Measurements from ENCODE around the gene PPP1R13L.
"Not testable (repeated sequence)": the region's sequence is repeated elsewhere in the genome, so short reads cannot be mapped to it uniquely, and the experiment has no call there.

Gene PPP1R13L, protein sequence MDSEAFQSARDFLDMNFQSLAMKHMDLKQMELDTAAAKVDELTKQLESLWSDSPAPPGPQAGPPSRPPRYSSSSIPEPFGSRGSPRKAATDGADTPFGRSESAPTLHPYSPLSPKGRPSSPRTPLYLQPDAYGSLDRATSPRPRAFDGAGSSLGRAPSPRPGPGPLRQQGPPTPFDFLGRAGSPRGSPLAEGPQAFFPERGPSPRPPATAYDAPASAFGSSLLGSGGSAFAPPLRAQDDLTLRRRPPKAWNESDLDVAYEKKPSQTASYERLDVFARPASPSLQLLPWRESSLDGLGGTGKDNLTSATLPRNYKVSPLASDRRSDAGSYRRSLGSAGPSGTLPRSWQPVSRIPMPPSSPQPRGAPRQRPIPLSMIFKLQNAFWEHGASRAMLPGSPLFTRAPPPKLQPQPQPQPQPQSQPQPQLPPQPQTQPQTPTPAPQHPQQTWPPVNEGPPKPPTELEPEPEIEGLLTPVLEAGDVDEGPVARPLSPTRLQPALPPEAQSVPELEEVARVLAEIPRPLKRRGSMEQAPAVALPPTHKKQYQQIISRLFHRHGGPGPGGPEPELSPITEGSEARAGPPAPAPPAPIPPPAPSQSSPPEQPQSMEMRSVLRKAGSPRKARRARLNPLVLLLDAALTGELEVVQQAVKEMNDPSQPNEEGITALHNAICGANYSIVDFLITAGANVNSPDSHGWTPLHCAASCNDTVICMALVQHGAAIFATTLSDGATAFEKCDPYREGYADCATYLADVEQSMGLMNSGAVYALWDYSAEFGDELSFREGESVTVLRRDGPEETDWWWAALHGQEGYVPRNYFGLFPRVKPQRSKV

DNA sequence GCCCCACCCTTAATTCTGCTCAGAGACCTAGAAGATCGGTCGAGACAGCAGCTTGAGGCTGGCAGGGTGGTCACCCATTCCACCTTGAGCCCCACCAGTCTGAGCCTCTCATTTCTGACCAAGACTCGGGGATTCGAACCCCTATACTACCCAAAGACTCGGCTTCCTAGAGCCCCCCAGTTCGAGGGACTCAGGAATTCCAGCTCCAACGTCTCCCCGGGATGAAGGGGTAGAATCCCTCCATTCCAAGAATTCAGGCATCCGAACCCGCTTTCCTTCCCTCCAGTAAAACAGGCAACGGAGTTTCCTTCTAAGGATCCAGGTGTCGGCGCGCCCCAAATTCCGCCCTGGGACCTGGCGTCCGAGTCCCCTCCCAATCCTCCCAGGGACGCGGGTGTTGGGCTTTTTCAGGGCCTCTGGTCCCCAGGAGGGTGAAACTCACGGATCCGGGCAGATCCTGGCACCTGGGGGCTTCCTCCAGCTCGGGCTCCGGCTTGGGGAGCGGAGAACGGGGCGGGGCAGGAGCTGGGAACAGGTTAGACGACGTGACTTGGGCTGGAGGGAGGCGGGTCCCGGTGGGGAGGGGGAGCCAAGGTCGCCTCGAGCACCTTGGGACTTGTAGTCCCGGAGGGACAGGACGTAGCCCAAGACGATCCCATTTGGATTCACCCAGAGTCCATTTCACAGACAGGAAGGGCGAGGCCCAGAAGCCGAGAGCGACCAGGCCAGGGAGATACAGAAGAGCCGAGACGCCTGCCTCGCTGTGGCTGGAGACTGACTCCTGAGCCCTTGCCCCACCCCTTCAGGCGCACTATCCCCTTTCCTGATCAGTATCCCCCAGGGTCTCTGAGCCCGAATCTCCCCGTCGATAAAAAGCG, at the start of gene PPP1R13L:
PPP1R13L (minus strand) TSS at position 513 of the 878 bp plus-strand sequence. CDS start 6,751 bp downstream, outside the sequence.
- DNase-seq, result no peak

- DNase-seq, result no peak
Measured at GRCh38 chr19:45451850-45452387, 47.0 kb upstream of the PPP1R13L start.

DNA sequence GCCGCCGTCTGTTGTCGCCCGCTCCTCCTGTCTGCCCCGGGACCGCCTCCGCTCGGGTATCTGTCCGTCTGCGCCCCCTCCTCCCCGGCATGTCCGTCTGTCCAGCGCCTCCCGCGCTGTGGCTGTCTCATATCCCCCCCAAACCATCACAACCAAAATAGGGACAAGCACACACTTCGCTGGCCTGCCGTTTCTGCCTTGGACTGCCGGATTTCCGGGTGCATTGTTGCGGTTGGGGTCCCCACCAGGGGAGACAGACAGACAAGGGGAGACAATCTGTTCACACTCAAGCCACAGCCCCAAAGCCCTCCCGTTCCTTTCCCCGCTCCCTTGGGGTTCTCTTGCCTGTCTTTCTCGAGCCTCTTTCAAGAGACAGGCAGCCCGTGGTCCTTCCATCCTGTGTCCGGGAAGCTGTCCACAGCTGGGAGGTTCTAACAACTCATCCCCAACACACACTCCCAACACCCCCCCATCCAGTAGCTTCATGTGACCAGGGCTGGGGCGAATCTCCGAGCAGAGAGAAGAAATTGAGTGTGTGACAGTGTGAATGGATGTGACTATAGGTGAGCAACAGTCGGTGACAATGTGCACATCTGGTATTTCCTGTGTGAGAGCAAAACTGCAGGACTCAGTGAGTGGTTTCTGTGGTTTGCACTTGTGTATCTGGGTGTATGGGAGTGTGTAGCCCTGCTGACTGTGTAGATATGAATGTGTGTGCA, 46.4 kb upstream of the PPP1R13L start:
- no peak for DNase-seq

GRCh38 chr19:45450012-45450333, 45.1 kb upstream of the PPP1R13L start:
- peak in 1 of 2 experiments; percentile 73 for DNase-seq

DNA sequence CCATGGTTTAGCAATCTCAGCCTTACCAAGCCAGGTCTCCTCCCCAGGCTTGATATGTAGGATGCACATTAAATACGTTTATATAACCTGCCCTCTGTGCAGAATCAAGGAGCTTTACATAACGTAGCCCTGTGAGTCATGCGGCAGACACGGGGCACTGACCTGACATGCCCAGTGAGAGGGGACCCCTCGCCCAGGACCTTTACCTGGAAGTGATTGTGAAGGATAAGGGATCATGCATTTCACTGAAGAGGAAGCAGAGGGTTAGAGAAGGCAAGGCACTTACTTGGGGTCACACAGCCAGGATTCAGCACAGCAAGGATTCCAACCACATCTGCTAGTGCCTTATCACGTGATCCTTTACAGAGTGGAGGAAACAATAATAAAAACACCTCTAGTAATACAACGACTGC, 44.0 kb upstream of the PPP1R13L start:
- DNase-seq, result no peak

DNA sequence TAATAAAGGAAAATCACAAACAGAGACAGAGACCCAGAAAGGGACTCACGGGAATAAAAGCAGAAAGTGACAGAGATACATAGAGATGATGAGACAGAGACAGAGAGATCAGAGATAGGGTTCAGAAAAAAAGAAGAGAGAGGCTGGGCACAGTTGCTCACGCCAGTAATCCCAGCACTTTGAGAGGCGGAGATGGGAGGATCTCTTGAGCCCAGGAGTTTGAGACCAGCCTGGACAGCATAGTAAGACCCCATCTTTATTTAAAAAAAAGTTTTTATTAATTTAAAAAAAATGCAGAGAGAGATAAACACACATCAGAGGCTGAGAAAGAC, 43.5 kb upstream of the PPP1R13L start:
- DNase-seq, result no peak

DNA sequence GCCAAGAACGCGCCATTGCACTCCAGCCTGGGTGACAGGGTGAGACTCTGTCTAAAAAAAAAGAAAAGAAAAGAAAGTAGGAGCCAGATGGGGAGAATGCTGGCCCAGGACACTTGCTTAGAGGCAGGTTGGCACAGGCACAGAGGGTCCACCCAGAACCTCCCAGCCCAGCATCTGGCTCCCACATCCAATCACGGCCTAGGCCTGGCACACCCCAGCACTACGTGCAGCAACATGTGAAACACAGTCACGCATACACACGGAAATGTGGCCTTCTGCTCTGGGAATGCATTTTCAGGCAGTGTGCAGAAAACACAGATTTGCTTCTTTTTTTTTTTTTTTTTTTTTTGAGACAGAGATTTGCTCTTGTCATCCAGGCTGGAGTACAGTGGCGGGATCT, 42.1 kb upstream of the PPP1R13L start:
- no peak for DNase-seq

DNA sequence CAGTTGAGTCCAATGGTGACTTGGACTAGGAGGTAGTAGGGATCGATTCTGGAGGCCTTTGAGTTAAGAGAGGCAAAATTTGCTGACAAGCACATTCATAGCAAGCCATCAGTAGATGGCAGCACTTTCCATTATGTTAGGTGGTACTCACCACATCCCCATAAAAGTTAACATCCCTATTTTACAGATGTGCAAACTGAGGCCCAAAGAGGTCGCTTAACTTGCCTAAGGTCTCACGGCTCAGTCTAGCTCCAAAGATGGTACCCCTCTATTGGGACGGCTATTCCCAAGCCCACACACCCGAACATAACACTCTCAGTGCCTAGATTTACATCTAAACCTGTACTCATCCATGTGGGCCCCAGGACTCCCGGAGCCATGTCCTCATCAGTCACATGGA, 41.4 kb upstream of the PPP1R13L start:
- peak; percentile 46 to 50 for DNase-seq

DNA sequence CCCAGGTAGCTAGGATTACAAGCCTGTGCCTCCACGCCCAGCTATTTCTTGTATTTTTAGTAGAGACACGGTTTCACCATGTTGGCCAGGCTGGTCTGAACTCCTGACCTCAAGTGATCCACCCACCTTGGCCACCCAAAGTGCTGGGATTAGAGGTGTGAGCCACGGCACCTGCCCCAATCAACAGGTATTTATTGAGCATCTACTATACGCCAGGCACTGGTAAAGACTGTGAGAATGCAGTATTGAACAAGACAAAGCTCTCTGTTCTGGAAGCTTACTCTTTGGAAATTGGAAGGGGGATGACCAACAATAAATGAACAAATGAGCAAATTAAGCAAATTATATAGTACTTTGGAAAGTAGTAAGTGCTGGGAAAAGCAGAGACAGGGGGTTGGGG, 40.3 kb upstream of the PPP1R13L start:
- no peak for DNase-seq

- DNase-seq, result peak; percentile 54 to 61
Measured at GRCh38 chr19:45444318-45445041, 39.6 kb upstream of the PPP1R13L start.

DNA sequence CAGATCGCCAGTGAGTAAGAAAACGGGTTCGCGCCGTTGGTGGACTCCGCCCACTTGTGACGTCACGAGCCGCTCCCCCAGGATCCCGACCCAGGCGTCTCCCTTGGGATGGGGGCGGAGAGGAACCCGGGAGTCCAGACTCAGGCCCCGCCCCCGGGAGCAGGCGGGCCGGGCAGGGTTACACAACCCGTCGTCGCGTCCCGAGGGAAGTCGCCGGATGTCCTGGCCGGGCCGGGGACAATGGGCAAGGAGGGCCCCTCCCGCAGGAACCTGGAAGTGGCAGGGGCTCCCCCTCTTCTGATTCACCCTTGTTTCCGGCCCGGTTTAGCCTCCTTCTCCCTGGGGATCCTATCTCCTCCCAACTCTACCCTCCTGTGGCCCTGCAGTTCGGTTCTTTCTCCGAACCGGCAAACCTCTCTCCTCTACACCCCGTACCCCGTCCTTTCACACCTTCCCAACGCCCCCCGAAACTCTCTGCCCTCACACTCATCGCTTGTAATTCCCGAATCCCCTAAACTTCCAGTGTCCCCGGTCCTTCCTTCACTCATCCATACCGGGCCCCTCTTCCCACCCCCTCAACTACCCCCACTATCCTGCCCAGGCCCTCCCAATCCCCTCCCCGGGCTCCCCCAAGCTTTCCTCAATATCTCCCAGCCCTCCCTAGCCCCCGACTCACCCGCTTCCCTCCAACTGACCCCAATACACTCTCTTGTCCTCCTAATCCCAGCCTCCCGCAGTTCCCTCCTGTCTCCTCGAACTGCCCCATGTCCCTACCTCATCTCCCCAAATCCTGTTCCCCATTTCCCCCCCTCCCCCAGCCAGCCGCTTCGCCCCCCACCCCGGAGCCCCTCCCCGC, 38.8 kb upstream of the PPP1R13L start:
- DNase-seq, result peak; percentile 36 to 61

DNA sequence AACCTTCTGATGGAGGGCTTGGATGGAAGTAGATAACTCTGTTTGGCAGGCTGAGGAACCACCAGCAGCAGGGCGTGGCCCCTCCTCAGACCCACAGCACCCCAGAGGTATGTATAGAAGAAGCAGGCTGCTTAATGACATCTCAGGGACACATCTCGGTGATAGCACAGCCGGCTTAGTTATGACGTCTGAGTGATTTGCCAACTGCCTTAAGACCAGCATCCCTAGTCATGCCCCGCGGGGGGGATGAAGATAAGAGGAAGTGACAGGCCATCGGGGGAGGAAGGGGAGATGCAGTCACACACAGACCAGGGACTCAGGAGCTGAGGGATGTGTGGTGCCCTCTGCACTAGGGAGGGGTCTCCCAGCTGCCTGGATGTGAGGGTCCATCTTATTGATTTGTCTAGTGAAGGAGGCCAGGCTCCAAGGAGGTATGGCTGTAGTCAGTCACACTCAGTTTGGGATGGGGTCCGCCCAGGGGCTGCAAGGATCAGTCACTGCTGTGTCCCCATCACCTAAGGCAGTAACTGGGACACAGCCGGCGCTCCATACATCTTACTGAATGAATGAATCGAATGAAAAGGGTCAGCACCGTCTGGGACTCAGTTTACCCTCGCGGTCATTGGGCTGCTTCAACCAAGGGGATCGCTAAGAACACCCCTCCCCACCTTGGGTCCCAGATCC, 38.1 kb upstream of the PPP1R13L start:
- DNase-seq, result peak; percentile 54 to 60

DNA sequence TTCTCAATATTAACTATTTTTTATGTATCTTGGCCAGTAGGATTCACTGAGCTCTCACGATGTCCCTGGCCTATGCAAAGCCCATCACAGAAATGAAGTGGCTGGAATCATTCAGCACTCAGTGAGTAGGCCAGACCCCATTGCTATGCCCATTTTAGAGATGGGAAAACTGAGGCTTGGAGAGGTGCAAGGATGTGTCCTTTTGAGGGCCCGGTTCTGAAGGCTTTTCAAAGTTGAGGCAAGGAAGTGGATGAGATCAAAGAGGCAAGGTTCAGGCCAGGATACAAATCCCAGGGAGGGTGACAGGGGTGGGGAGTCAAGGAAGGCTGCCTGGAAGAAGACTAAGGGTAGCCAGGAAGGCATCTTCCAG, 37.5 kb upstream of the PPP1R13L start:
- no peak for DNase-seq

DNA sequence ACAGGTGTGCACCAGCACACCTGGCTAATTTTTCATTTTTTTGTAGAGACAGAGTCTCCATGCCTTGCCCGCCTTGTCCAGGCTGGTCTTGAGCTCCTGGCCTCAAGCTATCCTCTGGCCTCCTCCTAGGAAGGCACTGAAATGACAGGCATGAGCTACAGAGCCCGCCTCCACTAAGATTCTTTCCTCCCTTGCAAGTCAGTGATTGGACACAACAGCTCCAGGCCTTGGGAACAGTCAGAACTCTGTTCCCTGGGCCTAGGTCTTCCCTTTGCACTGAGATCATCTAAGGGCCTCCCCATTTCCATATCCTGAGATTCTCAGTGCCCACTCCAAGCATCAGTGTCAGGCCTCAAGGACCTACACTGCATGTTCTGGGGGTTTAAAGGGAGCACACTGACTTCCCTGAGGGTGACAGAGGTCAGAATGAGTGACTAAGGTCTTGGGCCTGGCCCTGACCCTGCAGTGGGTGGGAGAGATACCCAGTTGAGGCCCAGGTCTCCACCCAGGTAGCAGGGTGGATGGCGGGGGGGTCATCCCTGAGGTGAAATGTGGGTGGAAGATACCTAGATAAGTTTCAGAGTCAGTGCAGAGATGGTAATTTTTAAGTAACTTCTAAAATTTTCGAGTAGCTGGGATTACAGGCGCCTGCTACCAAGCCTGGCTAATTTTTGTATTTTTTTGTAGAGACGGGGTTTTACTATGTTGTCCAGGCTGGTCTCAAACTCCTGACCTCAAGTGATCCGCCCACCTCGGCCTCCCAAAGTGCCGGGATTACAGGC, 36.2 kb upstream of the PPP1R13L start:
- peak in 1 of 2 experiments; percentile 11 for DNase-seq

- no peak for DNase-seq
Measured at GRCh38 chr19:45440259-45440638, 35.4 kb upstream of the PPP1R13L start.

- DNase-seq, result peak; percentile 73 to 77
Measured at GRCh38 chr19:45439569-45440258, 34.8 kb upstream of the PPP1R13L start.

- DNase-seq, result no peak
Measured at GRCh38 chr19:45439190-45439568, 34.3 kb upstream of the PPP1R13L start.

DNA sequence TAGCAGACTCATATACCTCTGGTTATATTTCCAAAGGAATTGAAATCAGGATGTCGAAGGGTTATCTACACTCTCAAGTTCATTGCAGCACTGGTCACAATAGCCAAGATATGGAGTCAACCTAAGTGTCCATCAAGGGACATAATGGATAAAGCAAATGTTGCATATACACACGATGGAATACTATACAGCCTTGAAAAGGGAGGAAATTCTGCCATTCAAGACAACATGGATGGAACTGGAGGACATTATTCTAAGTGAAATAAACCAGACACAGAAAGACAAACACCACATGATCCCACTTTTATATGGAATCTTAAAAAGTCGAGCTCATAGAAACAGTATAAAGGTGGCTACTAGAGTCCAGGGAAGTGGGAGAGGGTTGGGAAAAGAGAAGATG, 32.5 kb upstream of the PPP1R13L start:
- no peak for DNase-seq

DNA sequence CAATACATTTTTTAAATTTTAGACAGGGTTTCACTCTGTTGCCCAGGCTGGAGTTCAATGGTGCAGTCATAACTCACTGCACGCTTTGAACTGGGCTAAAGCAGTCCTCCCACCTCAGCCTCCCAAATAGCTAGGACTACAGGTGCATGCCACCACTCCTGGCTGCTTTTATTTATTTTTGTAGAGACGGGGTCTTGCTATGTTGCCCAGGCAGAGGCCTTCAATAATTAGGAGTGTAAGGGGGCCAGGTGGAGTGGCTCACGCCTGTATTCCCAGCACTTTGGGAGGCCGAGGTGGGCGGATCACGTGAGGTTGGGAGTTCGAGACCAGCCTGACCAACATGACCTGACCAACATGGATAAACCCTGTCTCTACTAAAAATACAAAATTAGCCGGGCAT, 27.7 kb upstream of the PPP1R13L start:
- DNase-seq, result not testable (repeated sequence)
